G401.6 (cell line): ENCODE results near the gene GALK1.
"Not testable (repeated sequence)": the region's sequence is repeated elsewhere in the genome, so short reads cannot be mapped to it uniquely, and the experiment has no call there.

Source experiments
- FAIRE-seq: peaks from 2 replicates; lab custom pipeline; 2012; peaks lifted over from hg19 to GRCh38; lab: Jason Lieb, UNC

The GALK1 gene

DNA sequence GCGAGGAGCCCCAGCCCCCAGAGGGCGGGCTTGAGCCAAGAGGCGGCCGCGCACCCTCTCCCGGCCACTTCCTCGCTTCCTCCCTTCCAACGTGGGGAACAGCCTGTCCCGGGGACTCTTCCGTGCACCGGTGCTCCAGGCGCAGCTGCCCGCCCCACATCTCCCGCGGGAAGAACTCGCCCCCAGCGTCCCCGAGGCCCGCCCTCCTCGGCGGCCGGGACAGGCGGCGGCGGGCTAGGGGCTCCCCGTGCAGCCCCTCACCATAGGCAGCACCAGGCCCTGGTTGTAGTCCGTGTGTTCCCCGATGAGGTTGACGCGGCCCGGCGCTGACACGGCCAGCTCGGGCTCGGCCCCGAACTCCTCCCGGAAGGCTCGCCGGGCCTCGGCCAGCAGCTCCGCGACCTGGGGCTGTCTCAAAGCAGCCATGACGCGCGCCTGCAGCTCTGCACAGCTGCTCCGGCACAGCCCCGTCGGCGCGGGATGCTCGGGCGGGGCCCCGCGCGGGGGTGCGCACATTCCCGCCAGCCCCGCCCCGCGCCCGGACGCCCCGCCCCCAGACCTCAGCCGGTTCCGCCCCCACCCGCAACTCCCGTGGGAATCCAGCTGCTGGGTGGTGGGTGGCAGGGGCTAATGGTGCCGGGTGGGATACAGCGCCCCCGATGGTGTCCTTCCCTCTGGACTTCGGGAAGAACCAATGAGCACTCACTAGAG lies at the start of gene GALK1:
TSS of gene GALK1 (minus strand) at position 482 of the 711 bp plus-strand sequence. CDS start at position 426, 56 bp downstream.
- no peak for FAIRE-seq

DNA sequence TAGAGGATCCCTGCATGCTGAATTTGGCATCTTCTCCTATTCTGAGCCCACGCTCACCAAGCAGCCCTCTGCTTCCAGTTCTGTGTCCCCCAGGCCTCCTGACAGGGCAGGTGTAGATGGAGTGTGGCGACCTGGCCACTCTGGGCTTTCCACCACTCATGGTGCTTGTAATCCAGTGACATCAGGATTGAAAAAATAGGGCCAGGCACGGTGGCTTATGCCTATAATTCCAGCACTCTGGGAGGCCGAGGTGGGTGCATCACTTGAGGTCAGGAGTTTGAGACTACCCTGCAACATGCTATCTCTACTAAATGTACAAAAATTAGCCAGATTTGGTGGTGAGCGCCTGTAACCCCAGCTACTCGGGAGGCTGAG lies 49.0 kb upstream of the GALK1 start:
- no peak for FAIRE-seq

DNA sequence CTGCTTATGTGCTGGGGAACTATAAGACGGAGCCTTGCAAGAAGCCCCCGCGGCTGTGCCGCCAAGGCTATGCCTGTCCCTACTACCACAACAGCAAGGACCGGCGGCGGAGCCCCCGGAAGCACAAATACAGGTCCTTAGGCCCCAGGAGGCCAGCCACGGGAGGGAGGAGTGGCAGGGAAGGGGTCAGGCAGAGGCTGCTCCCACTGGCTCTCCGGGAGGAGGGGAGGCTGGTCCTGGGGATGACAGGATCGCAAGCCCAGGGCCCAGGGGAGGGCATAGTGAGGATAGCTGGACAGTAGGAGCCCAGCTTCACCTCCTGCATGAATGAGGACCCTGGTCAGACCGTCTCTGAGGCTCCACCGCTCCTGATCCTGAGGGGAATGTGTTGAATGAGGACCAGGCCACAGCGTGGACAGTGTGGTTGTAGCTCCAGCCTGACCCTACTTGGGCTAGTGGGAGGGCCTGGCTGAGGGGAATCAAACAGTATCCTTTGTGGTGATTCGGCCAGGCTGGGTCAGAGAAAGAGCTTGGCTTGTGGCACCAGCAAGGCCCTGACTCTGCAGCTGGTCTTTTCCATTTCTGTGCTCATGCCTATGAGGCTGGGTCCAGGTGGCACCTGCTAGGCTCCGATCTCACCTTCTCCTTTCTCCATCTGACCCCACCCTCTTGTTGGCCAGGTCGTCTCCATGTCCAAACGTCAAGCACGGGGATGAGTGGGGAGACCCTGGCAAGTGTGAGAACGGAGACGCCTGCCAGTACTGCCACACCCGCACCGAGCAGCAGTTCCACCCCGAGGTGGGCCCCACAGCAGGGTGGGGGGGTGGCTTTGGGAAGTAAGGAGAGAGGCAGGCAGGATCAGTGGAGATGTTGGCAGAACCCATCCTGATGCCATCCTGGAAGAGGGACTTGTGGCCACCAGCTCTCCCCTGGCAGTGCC lies 48.4 kb upstream of the GALK1 start:
- FAIRE-seq = no peak

DNA sequence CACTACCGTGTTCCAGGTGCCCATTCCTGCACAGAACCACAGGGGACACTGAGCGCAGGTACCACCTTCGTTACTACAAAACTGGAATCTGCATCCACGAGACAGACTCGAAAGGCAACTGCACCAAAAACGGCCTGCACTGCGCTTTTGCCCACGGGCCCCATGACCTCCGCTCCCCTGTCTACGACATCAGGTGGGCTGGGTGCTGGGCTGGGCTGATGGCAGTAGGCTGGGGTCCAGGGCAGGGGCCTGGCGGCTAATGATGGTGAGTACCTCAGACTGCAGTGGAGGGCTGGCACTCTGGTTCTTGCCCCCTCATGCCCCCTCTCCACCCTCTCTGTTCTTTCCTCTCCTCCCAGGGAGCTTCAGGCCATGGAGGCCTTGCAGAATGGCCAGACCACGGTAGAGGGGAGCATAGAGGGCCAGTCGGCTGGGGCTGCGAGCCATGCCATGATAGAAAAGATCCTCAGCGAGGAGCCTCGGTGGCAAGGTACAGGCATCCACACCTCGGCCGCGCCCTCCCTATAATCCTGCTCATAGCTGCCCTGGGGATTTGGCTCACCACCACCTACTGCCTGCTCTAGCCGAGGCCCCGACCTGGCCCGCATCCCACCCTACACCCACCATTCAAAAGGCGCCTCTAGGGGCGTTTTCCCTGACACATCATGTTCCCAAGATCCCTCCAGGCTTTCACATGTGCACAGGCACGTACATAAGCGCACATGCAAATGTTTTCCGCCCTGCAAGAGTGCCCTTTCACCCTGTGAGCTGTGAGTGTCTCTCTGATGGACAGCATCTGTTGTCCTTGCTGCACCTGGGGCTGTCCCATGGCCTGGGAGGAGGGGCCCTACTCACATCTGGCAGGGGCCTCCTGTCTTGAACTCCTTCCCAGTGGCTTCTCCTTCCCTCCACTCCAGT lies 47.4 kb upstream of the GALK1 start:
- no peak for FAIRE-seq

DNA sequence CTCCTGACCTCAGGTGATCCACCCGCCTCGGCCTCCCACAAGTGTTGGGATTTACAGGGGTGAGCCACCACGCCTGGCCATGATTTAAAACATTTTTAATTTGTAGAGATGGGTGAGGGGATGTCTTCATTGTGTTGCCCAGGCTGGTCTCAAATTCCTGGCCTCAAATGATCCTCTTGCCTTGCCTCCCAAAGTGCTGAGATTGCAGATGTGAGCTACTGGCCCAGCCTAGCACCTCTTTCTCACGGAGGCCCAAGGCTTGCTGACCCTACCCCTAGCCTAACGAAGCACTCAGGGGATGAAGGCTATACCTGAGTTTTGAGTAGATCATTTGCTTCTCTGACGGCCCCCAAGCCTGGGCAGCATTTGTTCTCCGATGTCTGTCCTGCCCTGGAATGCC lies 46.2 kb upstream of the GALK1 start:
- FAIRE-seq = no peak

DNA sequence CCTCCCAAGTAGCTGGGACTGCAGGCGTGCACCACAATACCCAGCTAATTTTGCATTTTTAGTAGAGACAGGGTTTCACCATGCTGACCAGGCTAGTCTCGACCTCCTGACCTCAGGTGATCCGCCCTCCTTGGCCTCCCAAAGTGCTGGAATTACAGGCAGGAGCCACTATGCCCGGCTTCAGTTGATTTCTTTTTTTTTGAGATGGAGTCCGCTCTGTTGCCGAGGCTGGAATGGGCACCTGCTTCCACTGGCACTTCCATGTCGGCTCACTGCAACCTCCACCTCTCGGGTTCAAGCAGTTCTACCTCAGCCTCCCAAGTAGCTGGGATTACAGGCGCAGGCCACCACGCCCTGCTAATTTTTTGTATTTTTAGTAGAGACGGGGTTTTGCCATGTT lies 45.8 kb upstream of the GALK1 start:
- not testable (repeated sequence) for FAIRE-seq

DNA sequence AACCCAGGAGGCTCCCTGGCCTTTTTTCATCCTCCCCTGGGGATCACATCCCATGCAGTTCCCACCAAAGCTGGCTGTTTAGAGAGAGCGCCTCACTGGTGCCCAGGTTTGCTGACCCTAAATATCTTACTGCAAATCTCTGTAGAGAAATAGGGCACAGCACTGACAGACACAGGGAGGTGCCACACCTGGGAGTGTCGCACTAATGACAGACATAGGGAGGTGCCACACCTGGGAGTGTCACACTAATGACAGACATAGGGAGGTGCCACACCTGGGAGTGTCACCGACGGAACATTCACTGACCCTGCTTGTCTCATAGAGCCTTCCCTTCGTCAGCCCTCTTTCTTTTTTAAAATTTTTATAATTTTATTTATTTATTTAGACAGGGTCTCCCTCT lies 45.2 kb upstream of the GALK1 start:
- FAIRE-seq = no peak

DNA sequence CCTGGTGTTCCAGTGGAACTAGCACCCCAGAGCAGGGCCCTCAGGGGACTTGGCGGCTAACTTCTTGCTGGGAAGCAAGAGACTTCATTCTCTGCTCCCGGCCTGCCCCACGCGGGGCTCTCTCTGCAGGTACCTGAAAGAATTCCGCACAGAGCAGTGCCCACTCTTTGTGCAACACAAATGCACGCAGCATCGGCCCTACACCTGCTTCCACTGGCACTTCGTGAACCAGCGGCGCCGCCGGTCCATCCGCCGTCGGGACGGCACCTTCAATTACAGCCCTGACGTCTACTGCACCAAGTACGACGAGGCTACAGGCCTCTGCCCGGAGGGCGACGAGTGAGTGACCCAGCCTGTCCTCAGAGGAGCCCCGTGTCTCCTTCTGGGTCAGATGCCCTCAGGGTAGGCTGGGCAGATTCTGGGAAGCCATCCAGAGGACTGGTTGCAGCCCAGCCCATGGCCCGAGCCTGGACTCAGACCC lies 44.7 kb upstream of the GALK1 start:
- FAIRE-seq = no peak

DNA sequence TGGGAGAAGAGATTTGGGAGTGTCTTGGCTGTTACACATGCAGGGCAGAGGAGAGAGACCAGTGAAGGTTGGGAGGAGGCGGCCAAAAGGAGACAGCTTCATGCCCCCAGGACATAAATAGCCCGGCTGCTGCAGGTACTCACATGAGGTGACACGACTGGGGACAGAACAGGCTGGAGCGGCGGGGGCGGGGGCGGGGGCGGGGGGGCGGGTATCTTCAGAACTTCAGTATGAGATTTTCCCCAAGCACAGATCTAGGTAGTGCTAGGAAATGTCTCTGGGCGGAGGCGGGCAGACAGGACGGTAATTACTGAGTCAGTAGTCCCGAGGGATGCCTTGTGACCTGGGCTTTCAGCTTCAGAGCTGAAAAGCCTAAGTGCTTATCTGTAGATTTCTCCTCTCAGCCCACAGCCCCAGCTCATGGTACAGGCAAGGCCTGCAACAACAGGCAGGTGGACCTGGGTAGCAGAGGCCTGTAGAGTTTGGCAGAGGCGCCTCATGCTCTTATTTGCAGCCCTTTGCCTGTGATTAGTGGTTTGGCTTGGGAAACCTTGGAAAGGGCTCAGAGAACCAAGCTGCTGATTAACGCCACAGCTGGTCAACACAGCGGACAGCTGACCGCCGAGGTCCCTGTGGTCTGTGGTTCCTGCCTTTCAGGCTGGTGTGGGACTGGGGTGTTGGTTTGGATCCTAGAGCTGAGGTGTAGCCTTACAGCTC lies 44.1 kb upstream of the GALK1 start:
- FAIRE-seq = no peak

DNA sequence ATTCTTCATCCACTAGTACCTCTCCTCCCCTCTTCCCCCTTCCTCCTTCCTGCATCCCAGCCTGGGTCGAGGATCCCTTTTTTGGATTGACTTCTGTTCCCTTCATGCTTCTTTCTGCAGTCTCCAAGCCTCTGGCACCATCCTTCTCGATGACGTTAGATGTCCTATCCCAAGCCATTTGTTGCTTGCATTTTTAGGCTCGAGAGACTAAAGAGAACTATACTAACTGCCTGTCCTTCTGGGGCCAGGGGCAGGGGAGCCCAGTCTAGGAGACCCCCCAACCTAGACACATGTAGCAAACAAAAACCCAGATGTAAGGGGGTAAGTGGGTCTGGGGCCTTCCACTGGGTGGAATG lies 43.5 kb upstream of the GALK1 start:
- FAIRE-seq = no peak

DNA sequence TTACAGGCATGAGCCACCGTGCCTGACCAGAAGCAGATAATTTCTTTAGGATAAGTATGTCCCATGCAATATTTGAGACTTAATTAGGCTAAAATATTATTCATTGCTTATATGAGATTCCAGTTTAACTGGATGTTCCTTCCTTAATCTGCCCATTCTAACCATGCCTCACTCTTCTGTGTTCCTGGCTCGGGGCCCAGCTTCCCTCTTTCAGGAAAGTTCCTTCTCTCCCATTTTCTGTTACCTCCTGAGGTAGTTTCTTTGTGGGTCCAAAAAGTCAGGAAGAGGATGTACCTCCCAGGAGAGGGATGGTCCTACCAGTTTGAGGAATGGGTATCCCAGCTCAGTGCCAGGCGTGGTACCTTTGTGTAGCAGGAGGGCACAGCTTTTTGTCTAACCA lies 42.9 kb upstream of the GALK1 start:
- no peak for FAIRE-seq

DNA sequence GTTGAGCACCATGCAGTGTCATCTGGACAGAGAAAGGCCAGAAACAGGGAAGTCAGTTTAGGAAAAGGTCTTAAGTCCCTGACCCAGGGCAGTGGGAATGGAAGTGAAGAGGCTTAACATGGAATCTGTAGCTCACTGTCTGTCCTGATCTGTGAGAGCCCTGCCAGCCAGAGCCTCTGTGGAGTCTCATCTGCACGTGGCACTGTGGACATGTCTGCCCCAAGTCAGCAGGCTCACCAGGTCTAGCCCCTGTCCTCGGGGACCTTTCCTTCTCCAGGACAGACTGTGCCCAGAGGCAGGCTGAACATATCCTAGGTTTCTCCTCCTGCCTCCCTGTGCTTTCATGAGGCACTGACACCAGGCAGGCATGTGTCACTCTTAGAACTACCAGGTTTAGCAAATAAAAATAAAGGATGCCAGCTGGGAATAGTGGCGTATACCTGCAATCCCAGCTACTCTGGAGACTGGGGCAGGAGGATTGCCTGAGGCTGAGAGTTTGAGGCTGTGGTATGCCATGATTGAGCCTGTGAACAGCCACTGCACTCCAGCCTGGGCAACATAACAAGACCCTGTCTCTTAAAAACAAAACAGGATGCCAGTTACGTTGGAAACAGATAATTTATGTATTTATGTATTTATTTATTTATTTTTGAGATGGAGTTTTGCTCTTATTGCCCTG lies 42.0 kb upstream of the GALK1 start:
- no peak for FAIRE-seq

DNA sequence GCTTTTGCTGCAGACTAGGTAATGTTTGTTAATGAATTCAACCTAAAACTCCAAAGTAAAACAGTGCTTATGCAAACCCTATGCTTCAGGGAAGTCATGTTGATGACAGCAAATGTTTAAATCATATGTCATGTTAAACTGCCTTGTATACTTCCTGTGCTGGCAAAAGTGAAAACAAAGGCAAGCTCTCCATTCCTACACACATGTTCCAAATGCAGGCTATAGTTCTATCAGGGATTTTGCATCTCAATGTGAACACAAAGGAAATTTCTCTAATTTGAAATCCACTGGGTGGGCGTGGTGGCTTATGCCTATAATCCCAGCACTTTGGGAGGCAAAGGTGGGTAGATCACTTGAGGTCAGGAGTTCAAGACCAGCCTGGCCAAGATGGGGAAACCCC lies 38.9 kb upstream of the GALK1 start:
- no peak for FAIRE-seq

DNA sequence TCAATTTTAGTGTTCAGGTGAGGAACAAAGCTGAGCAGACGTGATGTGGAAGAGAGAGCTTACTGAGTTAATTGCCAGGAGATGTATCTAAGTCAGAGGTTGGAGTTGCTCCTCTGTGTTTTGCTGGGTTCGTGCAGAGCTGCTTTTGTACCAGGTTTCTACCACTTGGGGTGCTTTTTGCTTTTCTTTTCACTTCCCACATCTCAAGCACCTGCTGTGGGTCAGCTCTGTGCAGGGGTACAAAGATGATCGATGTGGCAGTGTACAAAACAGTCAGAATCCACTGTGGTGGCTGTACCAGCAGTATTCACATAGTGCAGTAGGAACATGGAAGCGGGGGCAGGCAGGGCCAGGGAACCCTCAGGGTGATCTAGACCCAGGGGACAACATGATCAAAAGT lies 34.4 kb upstream of the GALK1 start:
- no peak for FAIRE-seq

DNA sequence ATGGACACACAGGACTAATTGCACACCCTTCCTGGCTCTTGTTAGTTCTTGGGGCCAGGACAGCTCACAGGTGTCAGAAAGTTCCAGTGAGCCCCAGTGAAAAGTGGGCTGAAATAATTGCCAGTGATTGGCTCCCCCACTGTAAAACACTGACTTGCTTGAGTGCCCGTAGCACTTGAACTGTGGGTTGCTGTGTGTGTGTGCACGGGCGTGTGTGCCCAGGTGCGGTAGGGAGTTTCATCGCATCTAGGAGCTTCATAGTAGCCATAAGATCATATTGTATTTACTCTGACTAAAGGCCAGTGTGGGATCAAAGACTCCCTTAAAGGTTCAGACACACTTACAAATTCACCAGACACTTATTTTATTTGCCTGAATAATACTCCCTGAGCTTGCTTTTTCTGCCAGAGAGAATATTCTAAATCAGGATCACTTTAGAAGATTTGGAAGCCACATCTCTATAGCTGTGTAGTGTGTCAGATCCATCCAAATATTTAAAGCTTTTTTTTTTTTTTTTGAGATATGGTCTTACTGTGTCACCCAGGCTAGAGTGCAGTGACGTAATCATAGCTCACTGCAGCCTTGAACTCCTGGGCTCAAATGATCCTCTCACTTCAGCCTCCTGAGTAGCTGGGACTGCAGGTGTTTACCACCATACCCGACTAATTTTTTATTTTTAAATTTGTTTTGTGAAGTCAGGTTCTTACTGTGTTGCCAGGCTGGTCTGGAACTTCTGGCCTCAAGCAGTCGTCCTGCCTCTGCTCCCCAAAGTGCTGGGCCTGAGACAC lies 31.0 kb upstream of the GALK1 start:
- no peak for FAIRE-seq

DNA sequence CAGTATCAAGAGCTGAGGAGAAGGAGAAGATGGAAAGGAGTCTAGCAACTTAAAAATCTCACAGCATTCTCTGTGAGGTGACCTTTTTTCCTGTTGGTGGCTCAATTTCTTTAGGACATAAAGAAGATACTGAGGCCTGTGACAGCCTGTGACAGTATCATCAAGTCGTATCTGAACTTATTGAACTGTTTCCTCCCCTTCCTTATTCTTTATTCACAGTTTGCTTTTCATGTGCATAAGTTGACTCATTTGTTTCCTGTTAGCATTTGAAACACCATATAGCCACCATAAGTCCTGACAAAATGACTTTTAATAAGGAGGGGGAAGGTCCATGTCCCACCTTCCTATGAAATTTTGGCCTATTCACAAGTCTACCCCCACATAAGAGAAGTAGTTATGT lies 28.5 kb upstream of the GALK1 start:
- FAIRE-seq = no peak

DNA sequence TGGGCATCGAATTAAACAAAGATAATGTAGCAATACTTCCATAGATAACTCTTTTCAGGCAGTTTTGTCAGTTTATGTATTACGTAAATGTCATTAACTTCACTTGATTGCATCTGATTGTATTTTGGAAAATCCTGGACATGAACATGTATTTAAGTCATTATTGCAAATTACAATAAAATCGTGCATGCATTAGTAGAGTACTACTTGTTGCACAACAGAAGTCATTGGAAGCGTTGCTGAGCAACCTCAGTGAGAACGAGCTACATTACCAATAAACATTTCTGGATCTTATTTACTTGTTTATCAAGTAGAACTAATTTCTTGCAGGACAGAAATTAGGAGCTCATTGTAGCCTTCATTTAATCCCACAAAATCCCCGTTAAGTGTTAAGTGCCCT lies 26.3 kb upstream of the GALK1 start:
- FAIRE-seq = no peak

DNA sequence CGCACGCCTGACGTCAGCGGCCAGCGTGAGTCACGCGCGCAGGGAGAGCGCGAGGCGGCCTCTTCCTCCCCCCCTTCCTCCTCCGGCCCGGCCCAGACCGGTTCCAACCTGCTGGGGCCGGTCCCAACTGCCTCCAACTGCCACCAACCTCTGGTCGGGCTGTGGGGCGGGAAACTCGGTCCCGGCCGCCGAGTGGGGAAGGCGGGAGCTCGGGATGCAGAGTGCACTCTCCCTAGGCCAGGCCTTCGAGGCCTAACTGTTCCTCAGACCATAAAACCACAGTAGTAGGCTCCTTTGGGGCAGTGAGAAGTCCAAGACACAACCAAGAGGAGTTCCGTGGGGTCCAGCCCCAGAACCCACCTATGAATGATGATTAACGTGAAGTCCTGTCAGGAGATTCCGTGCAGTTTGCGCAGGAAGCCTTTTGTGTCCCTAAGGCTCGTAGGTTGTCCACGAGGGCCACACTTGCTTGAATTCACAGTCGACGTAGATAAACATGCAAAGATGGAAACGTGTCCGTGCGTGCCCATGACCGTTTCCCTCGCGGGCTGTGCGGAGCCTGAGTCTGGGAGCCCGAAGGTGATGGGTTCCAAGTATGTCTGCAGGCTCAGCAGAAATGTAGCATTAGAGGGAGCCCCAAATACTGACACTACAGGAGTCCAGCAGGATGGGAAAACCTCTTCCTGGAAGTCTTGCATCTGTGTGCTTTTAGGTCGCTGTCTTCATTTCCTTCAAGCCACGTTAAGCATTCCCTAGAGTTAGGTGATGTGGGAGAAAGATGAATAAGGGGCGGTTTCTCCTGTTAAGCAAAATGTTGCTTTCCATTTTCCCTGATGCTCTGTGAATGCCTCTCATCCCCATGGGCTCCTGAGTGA lies 20.3 kb upstream of the GALK1 start:
- FAIRE-seq = no peak

DNA sequence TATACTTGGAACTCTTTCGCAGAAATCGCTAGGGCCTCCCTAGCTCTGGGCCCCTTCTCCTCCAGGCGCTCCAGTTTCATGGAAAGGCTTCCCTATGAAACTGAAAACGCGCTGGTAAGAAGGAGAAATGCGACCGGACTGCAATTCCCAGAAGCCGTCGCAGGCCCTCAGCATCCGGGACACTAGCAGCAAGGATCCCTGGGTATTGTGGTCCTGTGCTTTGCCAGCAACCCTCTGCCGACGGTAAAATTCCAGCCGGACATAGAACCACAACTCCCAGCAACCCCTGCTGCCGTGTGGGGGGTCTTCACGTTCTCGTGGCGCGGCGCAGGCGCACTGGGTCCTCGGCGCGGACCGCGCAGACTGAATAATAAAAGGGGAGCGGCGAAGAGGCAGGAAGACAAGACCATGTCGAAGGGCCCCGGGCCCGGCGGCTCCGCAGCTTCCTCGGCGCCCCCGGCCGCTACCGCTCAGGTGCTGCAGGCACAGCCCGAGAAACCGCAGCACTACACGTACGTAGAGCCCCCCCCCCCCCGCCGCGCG lies 19.6 kb upstream of the GALK1 start, which contains the start of gene UNK:
TSS of gene UNK (plus strand) at position 334 of the 543 bp plus-strand sequence. CDS start at position 409, 75 bp downstream.
- FAIRE-seq = peak; percentile 92
